ENCODE measurements around the gene SNN. TPM values are rescaled to one million over a fixed set of nuclear protein-coding genes. Genes with fewer than 3 reads are reported as not detected.

SNN gene
- total and polyA plus RNA-seq, 4 donors: 58.1 to 223 (median 140) TPM

DNA sequence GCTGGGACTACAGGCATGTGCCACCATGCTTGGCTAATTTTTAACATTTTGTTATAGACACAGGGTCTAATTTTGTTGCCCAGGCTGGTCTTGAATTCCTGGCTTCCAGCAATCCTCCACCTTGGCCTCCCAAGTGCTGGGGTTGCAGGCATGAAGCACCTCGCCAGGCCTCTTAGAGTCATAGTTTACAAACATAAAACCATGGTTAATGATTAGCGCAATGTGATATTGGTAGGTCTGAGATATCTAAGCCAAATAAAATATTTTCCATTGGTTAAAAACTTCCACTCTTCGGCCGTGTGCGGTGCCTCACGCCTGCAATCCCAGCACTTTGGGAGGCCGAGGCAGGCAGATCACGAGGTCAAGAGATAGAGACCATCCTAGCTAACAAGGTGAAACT, 57.8 kb downstream of the SNN start:
- H3K27me3 ChIP-seq (ENCODE audit: control insufficient read depth, insufficient read depth, low read length): no peaks in the 10 kb centered on the region
- H3K9me3 ChIP-seq (ENCODE audit: control insufficient read depth, insufficient read depth, low read length): no peaks in the 10 kb centered on the region
- H3K4me3 ChIP-seq (ENCODE audit: low read depth, low read length): no peak overlapping the region
- DNase-seq (ENCODE audit: low read depth in 4 of 6, low spot score in 6 of 6): no peak
- H3K27ac ChIP-seq (ENCODE audit: low read depth, low read length): no peak overlapping the region
- 97% methylated on average over 5 of the region's 8 CpGs for WGBS (ENCODE audit: insufficient coverage)
- H3K4me1 ChIP-seq (ENCODE audit: control insufficient read depth, insufficient read depth, low read length): no peaks in the 10 kb centered on the region
- peaks cover 37% of the 10 kb centered on the region for H3K36me3 ChIP-seq (ENCODE audit: control insufficient read depth, insufficient read depth, low read length)

- peaks cover 31% of the 10 kb centered on the region for H3K36me3 ChIP-seq (ENCODE audit: control insufficient read depth, insufficient read depth, low read length)
- no peak overlapping the region for H3K4me3 ChIP-seq (ENCODE audit: low read depth, low read length)
- 100% methylated on average over 2 of the region's 4 CpGs for WGBS (ENCODE audit: insufficient coverage)
- no peaks in the 10 kb centered on the region for H3K9me3 ChIP-seq (ENCODE audit: control insufficient read depth, insufficient read depth, low read length)
- no peak overlapping the region for H3K27ac ChIP-seq (ENCODE audit: low read depth, low read length)
- H3K27me3 ChIP-seq (ENCODE audit: control insufficient read depth, insufficient read depth, low read length): no peaks in the 10 kb centered on the region
- H3K4me1 ChIP-seq (ENCODE audit: control insufficient read depth, insufficient read depth, low read length): no peaks in the 10 kb centered on the region
- no peak for DNase-seq (ENCODE audit: low read depth in 4 of 6, low spot score in 6 of 6)
Observed at GRCh38 chr16:11727796-11728543, 59.7 kb downstream of the SNN start.

Other genes with a start within 250 kb of the SNN start
- gene LITAF, start 81.5 kb upstream of the SNN start, total RNA-seq: 10 to 100 TPM; 40.7 to 49.6 TPM
- gene LITAF, start 81.5 kb upstream of the SNN start, polyA plus RNA-seq (ENCODE audit: insufficient read length in 2 of 2): 10 to 100 TPM; 69.0 to 86.3 TPM
- gene TXNDC11, start 74.4 kb downstream of the SNN start, total RNA-seq: 10 to 100 TPM; 18.1 to 34.3 TPM
- 10 to 100 TPM; 31.2 TPM for gene TXNDC11, start 74.4 kb downstream of the SNN start, polyA plus RNA-seq (ENCODE audit: insufficient read length in 2 of 2)
- gene ZC3H7A, start 128.8 kb downstream of the SNN start, total RNA-seq: 10 to 100 TPM; 65.3 to 66.0 TPM
- gene ZC3H7A, start 128.8 kb downstream of the SNN start, polyA plus RNA-seq (ENCODE audit: insufficient read length in 2 of 2): 10 to 100 TPM; 67.4 to 73.9 TPM
- gene RSL1D1, start 183.1 kb downstream of the SNN start, total RNA-seq: 100 to 1,000 TPM in 1 of 2 donors, 10 to 100 TPM in 1; 67.2 to 133 TPM
- gene RSL1D1, start 183.1 kb downstream of the SNN start, polyA plus RNA-seq (ENCODE audit: insufficient read length in 2 of 2): 100 to 1,000 TPM; 102 to 115 TPM
- 10 to 100 TPM; 60.4 to 73.2 TPM for gene GSPT1, start 247.5 kb downstream of the SNN start, total RNA-seq
- 10 to 100 TPM; 87.5 to 98.3 TPM for gene GSPT1, start 247.5 kb downstream of the SNN start, polyA plus RNA-seq (ENCODE audit: insufficient read length in 2 of 2)